OCI-LY7 (cell line): ENCODE measurements around the gene RPS24.
"Not testable (repeated sequence)": the region's sequence is repeated elsewhere in the genome, so short reads cannot be mapped to it uniquely, and the experiment has no call there.

Experiments used
- CTCF ChIP-seq: fragments of 200-600 bp; sonication (generic); conservative IDR thresholded peaks from 2 replicates; pipeline ENCODE4 v1.5.1; 2014; ENCODE audit warnings: mild to moderate bottlenecking, antibody characterized with exemption, low read length, moderate library complexity, mixed read lengths
- EZH2phosphoT487 ChIP-seq: fragments of 200-600 bp; sonication (generic); IDR thresholded peaks from 2 replicates; pipeline ENCODE4 v1.6.1; 2018; ENCODE audit warnings: low read depth, borderline replicate concordance, mild to moderate bottlenecking, mixed run types, antibody characterized with exemption, low read length, moderate library complexity, mixed read lengths

- TF ChIP-seq CTCF, EZH2phosphoT487: not testable (repeated sequence)
Observed at GRCh38 chr10:78064919-78065318, 31.3 kb downstream of the RPS24 start.
